ENCODE data around the gene ANKRD35.

ANKRD35 gene

GRCh38 chr1:145886390-145886789 is 724 bp upstream of the ANKRD35 start:
- H2BK5ac ChIP-seq (ENCODE audit: low read depth, low read length, poor library complexity, severe bottlenecking): no peak overlapping the region
- H3K4me1 ChIP-seq (ENCODE audit: control insufficient read depth, insufficient read depth, low read depth, low read length): peaks cover 24% of the 10 kb centered on the region

GRCh38 chr1:145884675-145885074 is 991 bp downstream of the ANKRD35 start:
- Histone ChIP-seq H2AK5ac (ENCODE audit: low read length, severe bottlenecking) (no peak overlapping the region), H3K27ac (ENCODE audit: low read length, poor library complexity, severe bottlenecking) (no peak overlapping the region), H3K23ac (ENCODE audit: low read length in 2 of 2) (no peak overlapping the region), H3K27me3 (ENCODE audit: control insufficient read depth in 1 of 2, insufficient read depth in 1 of 2, low read length in 2 of 2) (no peaks in the 10 kb centered on the region), H2AFZ (ENCODE audit: low read depth, low read length) (no peak overlapping the region), H3K14ac (ENCODE audit: low read length in 2 of 2) (no peak overlapping the region), H3K4ac (ENCODE audit: low read depth in 1 of 2, low read length in 2 of 2) (no peak overlapping the region), H2BK5ac (ENCODE audit: low read depth, low read length, poor library complexity, severe bottlenecking) (no peak overlapping the region), H3K18ac (ENCODE audit: low read depth in 1 of 2, low read length in 2 of 2) (no peak overlapping the region), H2BK120ac (ENCODE audit: low read depth, low read length) (no peak overlapping the region), H2BK15ac (ENCODE audit: low read depth, poor library complexity, severe bottlenecking) (no peak overlapping the region), H3K4me2 (ENCODE audit: low read length, poor library complexity, severe bottlenecking) (no peak overlapping the region), H3K9ac (ENCODE audit: low read length) (peak overlapping the region; percentile 17), H3K36me3 (ENCODE audit: control insufficient read depth in 1 of 2, insufficient read depth in 2 of 2, low read depth in 1 of 2, low read length in 2 of 2) (peaks cover 0 to 7% of the 10 kb centered on the region in 2 experiments), H2BK12ac (ENCODE audit: low read length in 2 of 2) (no peak overlapping the region), H3K9me3 (ENCODE audit: control insufficient read depth, low read length) (no peaks in the 10 kb centered on the region), H3K4me3 (ENCODE audit: insufficient read depth in 1 of 2, low read depth in 1 of 2, low read length in 2 of 2) (peak overlapping the region in 1 of 2 experiments; percentile 84), H4K91ac (ENCODE audit: low read length) (no peak overlapping the region), H3K4me1 (ENCODE audit: control insufficient read depth, insufficient read depth, low read depth, low read length) (peaks cover 21% of the 10 kb centered on the region), H4K8ac (ENCODE audit: low read length) (peak overlapping the region; percentile 45), H3K79me1 (replicated peaks; ENCODE audit: low read length, poor library complexity, severe bottlenecking) (peaks cover under 1% of the 10 kb centered on the region)
- 76% methylated on average over 1 of the region's 1 CpG for WGBS
- DNase-seq: no peak

More at GRCh38 chr1:145886390-145886789, 724 bp upstream of the ANKRD35 start:
- H2AFZ ChIP-seq (ENCODE audit: low read depth, low read length): no peak overlapping the region
- DNase-seq: no peak
- peaks cover 2% of the 10 kb centered on the region for H3K79me1 ChIP-seq (replicated peaks; ENCODE audit: low read length, poor library complexity, severe bottlenecking)
- no peak overlapping the region for H2AK5ac ChIP-seq (ENCODE audit: low read length, severe bottlenecking)
- 64% methylated on average over 11 of the region's 11 CpGs for WGBS
- no peak overlapping the region for H2BK120ac ChIP-seq (ENCODE audit: low read depth, low read length)
- peaks cover 0 to 11% of the 10 kb centered on the region in 2 experiments for H3K36me3 ChIP-seq (ENCODE audit: control insufficient read depth in 1 of 2, insufficient read depth in 2 of 2, low read depth in 1 of 2, low read length in 2 of 2)
- H3K23ac ChIP-seq (ENCODE audit: low read length in 2 of 2): no peak overlapping the region
- H3K9ac ChIP-seq (ENCODE audit: low read length): peak overlapping the region; percentile 42
- H3K4me3 ChIP-seq (ENCODE audit: insufficient read depth in 1 of 2, low read depth in 1 of 2, low read length in 2 of 2): peak overlapping the region in 1 of 2 experiments; percentile 84
- no peak overlapping the region for H2BK15ac ChIP-seq (ENCODE audit: low read depth, poor library complexity, severe bottlenecking)
- H3K18ac ChIP-seq (ENCODE audit: low read depth in 1 of 2, low read length in 2 of 2): no peak overlapping the region
- no peak overlapping the region for H3K27ac ChIP-seq (ENCODE audit: low read length, poor library complexity, severe bottlenecking)
- no peaks in the 10 kb centered on the region for H3K27me3 ChIP-seq (ENCODE audit: control insufficient read depth in 1 of 2, insufficient read depth in 1 of 2, low read length in 2 of 2)
- no peak overlapping the region for H4K91ac ChIP-seq (ENCODE audit: low read length)
- H3K4me2 ChIP-seq (ENCODE audit: low read length, poor library complexity, severe bottlenecking): peak overlapping the region; percentile 80
- H4K8ac ChIP-seq (ENCODE audit: low read length): no peak overlapping the region
- H3K9me3 ChIP-seq (ENCODE audit: control insufficient read depth, low read length): no peaks in the 10 kb centered on the region
- no peak overlapping the region for H2BK12ac ChIP-seq (ENCODE audit: low read length in 2 of 2)
- H3K14ac ChIP-seq (ENCODE audit: low read length in 2 of 2): no peak overlapping the region
- H3K4ac ChIP-seq (ENCODE audit: low read depth in 1 of 2, low read length in 2 of 2): no peak overlapping the region

GRCh38 chr1:145879775-145880174 is 5.9 kb downstream of the ANKRD35 start:
- Histone ChIP-seq H2AK5ac (ENCODE audit: low read length, severe bottlenecking) (no peak overlapping the region), H4K8ac (ENCODE audit: low read length) (no peak overlapping the region), H3K4me1 (ENCODE audit: control insufficient read depth, insufficient read depth, low read depth, low read length) (peaks cover 6% of the 10 kb centered on the region), H3K4me3 (ENCODE audit: insufficient read depth in 1 of 2, low read depth in 1 of 2, low read length in 2 of 2) (no peak overlapping the region), H3K27me3 (ENCODE audit: control insufficient read depth in 1 of 2, insufficient read depth in 1 of 2, low read length in 2 of 2) (no peaks in the 10 kb centered on the region), H3K9ac (ENCODE audit: low read length) (no peak overlapping the region), H3K79me1 (replicated peaks; ENCODE audit: low read length, poor library complexity, severe bottlenecking) (no peaks in the 10 kb centered on the region), H3K18ac (ENCODE audit: low read depth in 1 of 2, low read length in 2 of 2) (no peak overlapping the region), H3K4ac (ENCODE audit: low read depth in 1 of 2, low read length in 2 of 2) (no peak overlapping the region), H2BK12ac (ENCODE audit: low read length in 2 of 2) (no peak overlapping the region), H4K91ac (ENCODE audit: low read length) (no peak overlapping the region), H3K36me3 (ENCODE audit: control insufficient read depth in 1 of 2, insufficient read depth in 2 of 2, low read depth in 1 of 2, low read length in 2 of 2) (no peaks in the 10 kb centered on the region), H3K23ac (ENCODE audit: low read length in 2 of 2) (no peak overlapping the region), H3K27ac (ENCODE audit: low read length, poor library complexity, severe bottlenecking) (no peak overlapping the region), H3K9me3 (ENCODE audit: control insufficient read depth, low read length) (no peaks in the 10 kb centered on the region), H2BK120ac (ENCODE audit: low read depth, low read length) (no peak overlapping the region), H3K14ac (ENCODE audit: low read length in 2 of 2) (peak overlapping the region in 1 of 2 experiments; percentile 20), H3K4me2 (ENCODE audit: low read length, poor library complexity, severe bottlenecking) (no peak overlapping the region), H2BK15ac (ENCODE audit: low read depth, poor library complexity, severe bottlenecking) (no peak overlapping the region), H2AFZ (ENCODE audit: low read depth, low read length) (no peak overlapping the region), H2BK5ac (ENCODE audit: low read depth, low read length, poor library complexity, severe bottlenecking) (no peak overlapping the region)
- 46% methylated on average over 3 of the region's 5 CpGs for WGBS
- DNase-seq: no peak

GRCh38 chr1:145878724-145879123 is 6.9 kb downstream of the ANKRD35 start:
- peaks cover 5% of the 10 kb centered on the region for H3K4me1 ChIP-seq (ENCODE audit: control insufficient read depth, insufficient read depth, low read depth, low read length)
- no peaks in the 10 kb centered on the region for H3K36me3 ChIP-seq (ENCODE audit: control insufficient read depth in 1 of 2, insufficient read depth in 2 of 2, low read depth in 1 of 2, low read length in 2 of 2)
- WGBS: 100% methylated on average over 1 of the region's 2 CpGs
- H3K4me3 ChIP-seq (ENCODE audit: insufficient read depth in 1 of 2, low read depth in 1 of 2, low read length in 2 of 2): no peak overlapping the region
- no peak overlapping the region for H2BK5ac ChIP-seq (ENCODE audit: low read depth, low read length, poor library complexity, severe bottlenecking)
- H2BK15ac ChIP-seq (ENCODE audit: low read depth, poor library complexity, severe bottlenecking): no peak overlapping the region
- no peak overlapping the region for H3K23ac ChIP-seq (ENCODE audit: low read length in 2 of 2)
- no peak overlapping the region for H3K4ac ChIP-seq (ENCODE audit: low read depth in 1 of 2, low read length in 2 of 2)
- H2AFZ ChIP-seq (ENCODE audit: low read depth, low read length): no peak overlapping the region
- H2AK5ac ChIP-seq (ENCODE audit: low read length, severe bottlenecking): no peak overlapping the region
- no peaks in the 10 kb centered on the region for H3K79me1 ChIP-seq (replicated peaks; ENCODE audit: low read length, poor library complexity, severe bottlenecking)
- H4K91ac ChIP-seq (ENCODE audit: low read length): no peak overlapping the region
- no peak overlapping the region for H3K27ac ChIP-seq (ENCODE audit: low read length, poor library complexity, severe bottlenecking)
- no peaks in the 10 kb centered on the region for H3K27me3 ChIP-seq (ENCODE audit: control insufficient read depth in 1 of 2, insufficient read depth in 1 of 2, low read length in 2 of 2)
- no peak overlapping the region for H3K18ac ChIP-seq (ENCODE audit: low read depth in 1 of 2, low read length in 2 of 2)
- H2BK12ac ChIP-seq (ENCODE audit: low read length in 2 of 2): no peak overlapping the region
- H3K9ac ChIP-seq (ENCODE audit: low read length): no peak overlapping the region
- H4K8ac ChIP-seq (ENCODE audit: low read length): no peak overlapping the region
- DNase-seq: peak; percentile 26
- no peak overlapping the region for H2BK120ac ChIP-seq (ENCODE audit: low read depth, low read length)
- H3K14ac ChIP-seq (ENCODE audit: low read length in 2 of 2): no peak overlapping the region
- no peaks in the 10 kb centered on the region for H3K9me3 ChIP-seq (ENCODE audit: control insufficient read depth, low read length)
- no peak overlapping the region for H3K4me2 ChIP-seq (ENCODE audit: low read length, poor library complexity, severe bottlenecking)
